Motor neuron (in vitro differentiated cells): ENCODE data around the gene ATP5ME. TPM values are rescaled to one million over a fixed set of nuclear protein-coding genes. Genes with fewer than 3 reads are reported as not detected.

Experiments
- ATAC-seq, 8 experiments: fragments of 200-7000 bp; cut with Tn5 transposase; replicated peaks in 6 of 8; 2 replicates each; pipeline ENCODE4 v1.8.0; 2021; ENCODE audit warnings: mild to moderate bottlenecking in 8 of 8, moderate library complexity in 8 of 8
- H3K27ac ChIP-seq, 2 donors: fragments of 250-450 bp; sonication (Bioruptor Pico); 2 replicates each; pipeline ENCODE4 v1.9.0; 2021; ENCODE audit warnings: antibody characterized with exemption in 2 of 2, mild to moderate bottlenecking in 2 of 2, moderate library complexity in 1 of 2
- H3K4me1 ChIP-seq, 2 donors: fragments of 250-450 bp; sonication (Bioruptor Pico); replicated peaks in 1 of 2; 2 replicates each; pipeline ENCODE4 v1.6.1; 2021; ENCODE audit warnings: antibody characterized with exemption in 2 of 2, mild to moderate bottlenecking in 2 of 2, moderate library complexity in 1 of 2
- H3K4me3 ChIP-seq, 5 donors: fragments of 250-450 bp; sonication (Bioruptor Pico); 2 replicates each; pipeline ENCODE4 v1.9.0; 2021; ENCODE audit warnings: antibody characterized with exemption in 5 of 5, mild to moderate bottlenecking in 5 of 5, moderate library complexity in 4 of 5
- WGBS, 10 experiments: fragments of 450-650 bp; shearing (Covaris generic); methylation state at CpG; one replicate each; pipeline ENCODE4 v1.0.0; 2022; 5-methylcytosine and 5-hydroxymethylcytosine counted together
- in situ Hi-C, 9 experiments: fragments of 400-800 bp; cut with MboI; loops; one replicate each; pipeline ENCODE4 v1.15.0; 2021; ENCODE audit warnings: low sequenced_read_pairs in 9 of 9, low pct_unique_long_range_greater_than_20kb in 2 of 9; ENCODE audit not compliant: unreplicated experiment in 9 of 9
- total RNA-seq, 8 experiments: library from RNA; unstranded; fragments of 300-600 nt; gene quantifications; 2 replicates each; pipeline versions ENCODE4 v1.2.3 to v1.2.4, GENCODE V29; 2022

ATP5ME gene
- total RNA-seq, 8 experiments from 2014 or later, result 668 to 891 (median 799) TPM

- Histone ChIP-seq H3K27ac (no peak overlapping the region), H3K4me1 (no peaks in the 10 kb centered on the region), H3K4me3 (no peak overlapping the region)
- 39 to 100% (median 89%) methylated on average over 3 to 14 of the region's 39 CpGs; no CpG with 5 or more reads in 4 of the 10 experiments for WGBS, 10 experiments
- ATAC-seq, result no peak
- in situ Hi-C loops, result no loop called here
Measured at GRCh38 chr4:625631-626161, 48.4 kb downstream of the ATP5ME start.

- WGBS, 10 experiments, result 0 to 87% (median 70%) methylated on average over 2 to 5 of the region's 21 CpGs; no CpG with 5 or more reads in 5 of the 10 experiments
- ATAC-seq, result no peak
- Histone ChIP-seq H3K27ac (no peak within 1 kb of the TSS), H3K4me1 (no peaks in the 10 kb centered on the region), H3K4me3 (no peak within 1 kb of the TSS)
- in situ Hi-C loops, result no loop called here
Measured at GRCh38 chr4:624705-625590, 49.1 kb downstream of the ATP5ME start, which contains the start of gene PDE6B. PDE6B (plus strand) TSS chr4:625573; CDS start chr4:625627, 54 bp downstream.

GRCh38 chr4:623914-624566 is 50.0 kb downstream of the ATP5ME start:
- 30 to 57% methylated on average over 2 to 9 of the region's 29 CpGs; no CpG with 5 or more reads in 8 of the 10 experiments for WGBS, 10 experiments
- no peak for ATAC-seq
- H3K27ac ChIP-seq, result no peak overlapping the region
- no peaks in the 10 kb centered on the region for H3K4me1 ChIP-seq
- H3K4me3 ChIP-seq, result no peak overlapping the region
- in situ Hi-C loops, result no loop called here

- peak in 1 of 8 experiments; percentile 12 for ATAC-seq
- in situ Hi-C loops, result no loop called here
- 80 to 100% (median 95%) methylated on average over 1 to 8 of the region's 24 CpGs; no CpG with 5 or more reads in 5 of the 10 experiments for WGBS, 10 experiments
- Histone ChIP-seq H3K4me1 (no peaks in the 10 kb centered on the region), H3K27ac (no peak overlapping the region), H3K4me3 (no peak overlapping the region)
Measured at GRCh38 chr4:622996-623913, 50.8 kb downstream of the ATP5ME start.

Other genes starting within 250 kb of the ATP5ME start
- gene ZNF721, start 175.1 kb downstream of the ATP5ME start, total RNA-seq, result 10 to 100 TPM; 22.4 to 71.3 (median 35.9) TPM
- gene PIGG, start 175.1 kb downstream of the ATP5ME start, total RNA-seq, result 10 to 100 TPM; 20.4 to 99.5 (median 30.9) TPM
- gene TMEM271, start 98.0 kb downstream of the ATP5ME start, total RNA-seq, result 1 to 10 TPM in 4 of 8 experiments, under 1 TPM in 1, not detected in 3; 0.88 to 3.7 (median 2.3) TPM
- gene PDE6B, start 48.7 kb downstream of the ATP5ME start, total RNA-seq, result 1 to 10 TPM; 3.8 to 6.4 (median 4.9) TPM
- gene MYL5, start 266 bp upstream of the ATP5ME start, total RNA-seq, result 10 to 100 TPM in 5 of 8 experiments, 1 to 10 TPM in 3; 6.7 to 41.2 (median 16.8) TPM
- gene SLC49A3, start 14.9 kb upstream of the ATP5ME start, total RNA-seq, result 1 to 10 TPM in 1 of 8 experiments, under 1 TPM in 5, not detected in 2; 0.13 to 1.7 (median 0.37) TPM
- gene PCGF3, start 31.6 kb upstream of the ATP5ME start, total RNA-seq, result 10 to 100 TPM; 21.8 to 86.9 (median 42.1) TPM
- 10 to 100 TPM in 2 of 8 experiments, 1 to 10 TPM in 6; 1.8 to 15.1 (median 5.4) TPM for gene CPLX1, start 151.9 kb upstream of the ATP5ME start, total RNA-seq